Stimulated activated CD4-positive, alpha-beta T cell treated with anti-CD3 and anti-CD28 coated beads, Interleukin-15, amount 100 ng/mL, for 24 hours (primary cell): Measurements from ENCODE around the gene NMT1.
"Not testable (repeated sequence)": the region's sequence is repeated elsewhere in the genome, so short reads cannot be mapped to it uniquely, and the experiment has no call there.

Experiments
- DNase-seq: peaks from one replicate; pipeline ENCODE4 v3.0.0-alpha.2; 2020

NMT1 gene

DNA sequence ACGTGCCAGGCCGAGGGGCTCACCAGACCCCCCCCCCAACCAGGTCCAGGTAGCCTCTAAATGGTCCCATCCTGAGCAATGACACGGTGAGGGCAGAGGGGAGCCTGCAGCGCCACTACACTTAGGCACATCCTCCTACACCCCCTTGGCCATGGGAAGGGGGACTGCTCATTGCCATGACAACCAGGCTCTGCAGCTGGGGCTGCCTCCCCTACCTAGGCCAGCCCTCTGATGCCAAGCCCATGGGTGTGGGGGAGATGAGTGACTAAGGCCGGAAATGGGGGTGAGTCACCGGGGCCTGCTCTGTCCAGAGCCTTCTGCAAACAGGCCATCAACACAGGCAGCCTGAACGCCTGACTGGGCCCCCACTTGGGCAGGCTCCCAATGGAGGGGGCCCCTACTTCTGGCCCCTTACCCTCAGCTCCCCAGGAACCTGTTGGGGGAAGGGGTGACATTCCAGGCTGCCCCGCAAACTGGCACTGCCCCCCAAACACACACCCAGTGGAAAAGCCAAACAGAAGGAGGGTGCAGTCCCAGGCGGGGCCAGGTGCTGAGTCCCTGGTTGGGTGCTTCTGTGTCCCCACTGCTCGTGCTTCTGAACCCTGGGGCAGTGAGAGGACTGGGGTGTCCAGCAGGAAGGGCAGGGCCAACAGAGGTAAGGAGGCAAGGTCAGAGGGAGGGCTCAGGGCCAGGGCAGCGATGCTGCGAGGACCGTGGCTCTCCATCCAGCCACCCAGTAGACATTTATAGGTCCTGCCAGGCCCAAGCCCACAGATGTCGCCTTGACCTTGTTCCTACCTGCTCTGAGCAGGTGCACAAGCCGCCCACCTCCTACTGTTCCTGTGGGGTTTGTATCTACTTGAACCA lies 63.0 kb downstream of the NMT1 start:
- peak; percentile 35 for DNase-seq

DNA sequence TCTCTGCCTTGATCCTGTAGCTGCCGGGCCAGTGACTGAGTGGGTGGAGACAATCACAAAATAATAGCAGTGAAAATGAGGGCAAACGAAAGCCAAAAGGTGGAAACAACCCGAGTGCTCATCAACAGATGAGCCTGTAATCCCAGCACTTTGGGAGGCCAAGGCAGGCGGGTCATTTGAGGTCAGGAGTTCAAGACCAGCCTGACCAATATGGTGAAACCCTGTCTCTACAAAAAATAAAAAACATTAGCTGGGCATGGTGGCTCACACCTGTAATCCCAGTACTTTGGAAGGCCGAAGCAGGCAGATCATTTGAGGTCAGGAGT lies 63.6 kb downstream of the NMT1 start:
- DNase-seq, result not testable (repeated sequence)

DNA sequence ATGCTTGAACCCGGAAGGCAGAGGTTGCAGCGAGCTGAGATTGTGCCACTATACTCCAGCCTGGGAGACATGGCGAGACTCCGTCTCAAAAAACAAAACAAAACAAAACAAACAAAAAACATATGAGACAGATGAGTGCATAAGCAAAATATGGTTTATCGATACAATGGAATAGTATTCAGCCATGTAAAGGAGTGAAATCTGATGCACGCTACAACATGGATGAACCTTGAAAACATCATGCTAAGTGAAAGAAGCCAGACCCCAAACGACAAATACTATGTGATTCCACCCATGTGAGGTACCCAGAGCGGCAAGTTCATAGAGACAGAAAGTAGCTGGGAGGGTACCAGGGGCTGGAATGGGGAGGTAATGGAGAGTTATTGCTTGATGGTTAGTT lies 64.4 kb downstream of the NMT1 start:
- no peak for DNase-seq

DNA sequence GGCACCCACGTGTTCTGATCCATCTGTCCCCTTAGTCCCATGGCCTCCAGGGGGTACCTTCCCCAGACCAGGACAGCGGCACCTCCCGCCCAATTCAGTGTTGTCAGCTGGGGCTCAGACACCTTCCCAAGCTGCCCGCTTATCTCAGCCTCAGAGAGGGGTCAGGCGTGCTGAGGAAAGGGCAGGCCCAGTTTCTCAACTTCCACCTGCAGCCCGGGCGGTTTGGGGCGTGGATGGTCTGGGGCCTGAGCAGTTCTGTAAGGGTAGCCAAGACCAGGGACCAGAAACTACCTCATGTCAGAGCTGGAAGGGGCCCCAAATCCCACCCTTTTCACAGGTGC lies 66.1 kb downstream of the NMT1 start:
- no peak for DNase-seq

DNA sequence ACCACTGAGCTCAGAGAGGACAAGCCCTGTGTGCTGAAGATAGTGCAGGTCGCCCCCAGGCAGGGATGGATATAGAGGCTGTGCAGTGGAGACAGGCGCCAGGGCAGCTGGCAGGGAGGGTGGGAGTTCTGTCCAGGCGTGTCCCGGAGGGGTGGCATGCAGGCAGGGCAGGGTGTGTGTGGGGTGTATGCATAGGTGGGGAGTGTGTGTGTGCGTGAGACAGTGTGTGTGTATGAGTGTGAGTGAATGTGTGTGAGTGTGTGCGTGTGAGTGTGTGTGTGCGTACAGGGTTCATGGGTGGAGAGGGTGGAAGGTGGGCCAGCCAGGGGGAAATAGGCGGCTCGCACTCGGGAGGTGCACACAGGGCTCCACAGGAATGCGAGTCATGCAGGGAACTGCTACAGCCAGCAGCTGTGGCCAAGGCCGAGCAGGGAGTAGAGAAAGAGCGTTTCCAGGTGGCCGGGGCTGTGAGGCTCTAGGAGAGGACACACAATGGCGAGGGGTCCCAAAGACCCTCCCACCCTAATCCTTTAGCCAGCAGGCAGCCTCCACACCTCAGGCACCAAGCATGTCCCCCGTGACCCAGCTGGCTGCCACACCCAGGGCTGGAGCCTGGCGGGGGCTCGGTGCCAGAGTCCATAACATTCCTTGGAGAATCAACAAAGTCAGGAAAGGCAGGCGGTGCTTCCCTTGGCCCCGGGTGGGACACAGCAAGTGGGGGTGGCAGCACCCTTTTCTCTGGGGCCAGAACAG lies 66.6 kb downstream of the NMT1 start:
- DNase-seq, result no peak

DNA sequence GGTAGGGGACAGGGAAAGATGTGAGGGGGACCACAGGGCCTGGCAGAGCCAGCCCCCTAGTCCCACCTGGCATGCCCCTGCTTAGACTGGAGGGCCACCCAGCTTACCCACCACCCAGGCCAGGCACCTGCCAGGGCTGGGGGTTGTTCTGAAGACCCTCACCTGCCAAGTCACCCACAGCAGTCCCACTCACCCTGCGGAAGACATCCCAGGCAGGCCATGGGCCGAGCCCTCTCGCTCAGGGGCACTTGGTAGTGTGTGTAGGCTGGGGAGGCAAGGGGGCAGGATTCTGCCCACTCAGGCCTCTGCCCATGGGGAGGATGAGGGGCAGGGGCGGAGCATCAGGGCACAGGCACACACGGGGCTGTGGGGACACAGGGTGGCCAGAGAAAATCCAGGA lies 67.2 kb downstream of the NMT1 start:
- DNase-seq, result no peak

DNA sequence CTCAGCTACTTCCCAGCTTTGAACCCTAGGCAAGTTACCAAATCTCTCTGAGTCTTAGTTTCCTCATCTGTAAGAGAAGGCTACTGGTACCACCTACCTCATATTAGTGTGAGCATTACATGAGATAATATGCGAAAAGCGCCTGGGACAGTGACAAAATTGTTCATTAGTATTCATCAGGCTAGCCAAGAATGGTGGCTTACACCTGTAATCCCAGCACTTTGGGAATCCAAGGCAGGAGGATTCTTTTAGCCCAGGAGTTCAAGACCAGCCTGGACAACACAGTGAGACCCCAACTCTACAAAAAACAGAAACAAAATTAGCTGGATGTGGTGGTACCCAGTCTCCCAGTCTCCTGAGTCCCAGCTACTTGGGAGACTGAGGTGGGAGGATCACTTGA lies 67.9 kb downstream of the NMT1 start:
- DNase-seq, result no peak

DNA sequence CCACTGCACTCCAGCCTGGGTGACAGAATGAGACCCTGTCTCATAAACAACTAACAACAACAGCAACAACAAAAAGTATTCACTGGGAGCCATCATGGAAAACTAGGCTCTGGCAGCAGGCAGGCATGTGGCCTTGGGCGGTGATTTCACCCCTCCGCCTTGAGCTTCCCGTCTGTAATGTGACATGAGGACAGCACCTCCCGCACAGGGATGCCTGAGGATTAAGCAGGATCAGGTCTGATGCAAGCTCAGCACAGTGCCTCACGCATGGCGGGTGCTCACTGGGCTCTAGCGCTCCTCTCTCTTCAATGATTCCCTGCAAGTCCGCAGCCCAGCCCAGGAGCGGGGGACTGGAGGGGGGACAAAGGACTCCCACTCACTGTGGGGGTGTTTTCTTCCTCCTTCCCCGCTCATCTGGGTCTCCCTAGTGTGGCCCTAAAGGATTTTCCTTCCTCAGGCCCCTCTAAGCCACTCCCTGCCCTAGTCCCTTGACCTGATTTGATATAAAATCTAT lies 68.4 kb downstream of the NMT1 start:
- DNase-seq, result no peak

DNA sequence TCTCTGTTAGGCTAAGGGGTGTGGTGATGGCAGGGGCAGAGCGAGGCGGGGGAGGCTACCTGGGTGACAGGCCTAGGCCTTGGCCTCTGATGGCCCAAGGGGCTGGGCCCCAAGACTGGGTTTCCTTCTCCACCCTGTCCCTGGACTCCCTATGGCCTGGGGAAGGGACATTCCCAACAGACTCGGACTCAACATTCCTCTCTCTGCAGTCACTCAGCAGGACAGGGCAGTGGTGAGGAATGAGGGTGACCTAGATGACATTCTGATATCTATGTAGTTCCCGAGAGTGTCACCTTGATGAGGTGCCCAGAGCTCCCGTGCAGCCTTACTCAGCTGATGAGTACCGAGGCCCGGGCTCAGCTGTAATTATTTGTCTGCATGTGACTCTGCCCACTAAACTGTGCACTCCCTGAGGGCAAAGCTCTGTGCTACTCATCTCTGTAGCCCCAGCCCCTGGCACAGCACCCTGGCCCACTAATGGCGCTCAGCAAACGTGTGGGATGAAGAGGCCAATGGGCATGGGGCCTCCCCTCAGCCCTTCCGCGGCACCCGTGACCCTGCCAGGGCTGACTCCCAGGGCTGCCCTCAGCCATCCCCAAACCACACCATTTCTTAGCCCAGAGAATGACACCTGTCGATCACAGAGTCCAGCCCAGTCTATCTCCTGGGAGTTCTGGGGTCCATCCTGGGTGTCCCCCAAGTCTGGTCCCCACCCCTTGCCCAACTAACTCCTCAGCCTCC lies 69.0 kb downstream of the NMT1 start:
- no peak for DNase-seq

DNA sequence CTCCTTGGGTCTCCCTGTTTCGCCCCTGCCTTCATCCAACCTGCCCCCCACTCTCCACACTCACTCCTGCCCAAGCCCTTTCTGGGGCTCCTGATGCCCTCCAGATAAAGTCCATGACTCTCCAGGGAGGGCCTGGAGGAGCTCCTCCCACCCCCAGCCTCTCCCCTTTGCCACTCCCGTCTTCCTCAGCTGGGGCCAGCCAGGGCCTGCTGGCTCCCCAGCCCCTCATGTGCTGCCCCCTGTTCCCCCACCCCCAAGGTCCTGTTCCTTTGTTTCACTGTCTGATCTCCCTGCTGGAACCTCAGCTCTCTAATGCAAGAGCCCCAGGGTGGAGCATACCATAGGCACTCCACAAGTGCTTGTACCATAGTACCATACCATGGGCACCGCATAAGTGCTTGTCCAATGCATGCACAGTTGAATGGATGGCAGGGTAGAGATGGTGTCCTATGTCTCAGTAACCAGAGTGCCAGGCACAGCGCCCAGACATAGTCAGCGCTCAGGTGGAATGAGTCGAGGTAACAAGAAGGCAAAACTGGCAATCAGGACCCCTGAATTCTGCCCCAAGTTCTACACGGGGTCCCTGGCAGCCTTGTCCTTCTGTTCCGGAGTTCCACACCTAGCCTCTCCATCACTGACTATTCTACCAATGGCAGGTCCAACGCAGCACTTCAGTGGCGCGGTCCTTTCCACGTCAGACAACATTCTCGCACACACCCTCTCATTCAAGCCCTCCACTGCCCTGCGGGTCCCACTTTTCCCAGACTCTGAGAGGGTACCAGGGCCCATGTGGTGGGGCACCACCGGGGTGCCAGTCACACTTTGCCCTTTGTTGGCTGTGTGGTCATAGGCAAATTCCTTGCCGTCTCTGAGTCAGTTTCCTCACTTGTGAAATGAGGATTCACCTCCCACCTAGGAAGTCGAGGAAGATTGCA lies 69.8 kb downstream of the NMT1 start:
- no peak for DNase-seq

DNA sequence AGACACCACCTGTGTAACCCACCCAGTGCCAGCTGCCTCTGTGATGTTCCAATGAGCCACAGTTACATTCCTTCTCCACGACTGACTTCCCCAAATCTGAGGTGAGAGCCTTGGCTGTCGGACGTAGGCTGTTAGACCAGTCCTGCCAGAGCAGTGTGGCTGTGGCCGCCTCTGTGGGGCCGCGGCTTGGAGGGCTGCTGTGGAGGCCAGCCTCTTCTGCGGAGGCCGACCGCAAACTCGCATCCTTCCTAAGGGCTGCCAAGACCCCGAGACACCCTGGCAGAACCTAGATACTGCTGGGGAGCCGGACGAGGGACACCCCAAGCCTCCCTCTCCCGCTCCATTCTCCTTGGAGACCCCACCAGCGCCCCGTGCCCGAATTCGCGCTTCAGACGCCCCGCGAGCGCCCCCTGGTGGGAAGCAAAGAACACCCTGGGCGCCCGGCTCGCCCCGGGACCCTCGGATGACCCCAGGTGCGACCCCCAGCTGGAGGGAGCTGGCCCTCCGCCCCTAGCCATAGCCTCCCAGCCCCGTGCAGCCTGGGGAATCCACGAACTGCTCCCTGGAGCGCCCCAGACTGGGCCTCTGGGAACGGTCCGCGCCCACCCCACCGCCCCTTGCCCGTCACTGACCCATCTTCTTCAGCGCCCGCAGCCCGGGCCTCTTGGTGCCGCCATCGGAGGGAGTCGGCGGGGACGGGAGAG lies 70.7 kb downstream of the NMT1 start:
- DNase-seq, result peak; percentile 71

DNA sequence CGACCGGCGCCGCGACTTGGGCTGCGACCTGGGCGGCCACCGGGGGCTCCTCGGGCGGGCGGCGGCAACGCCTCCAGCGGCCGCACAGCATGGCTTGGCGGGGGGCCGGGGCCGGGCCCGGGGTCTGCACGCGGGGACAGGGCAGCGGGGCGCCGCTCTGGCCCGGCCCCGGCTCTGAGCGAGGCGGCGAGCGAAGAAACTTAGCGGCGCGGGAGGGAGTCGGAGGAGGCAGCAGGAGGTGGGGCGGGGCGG lies 71.1 kb downstream of the NMT1 start, which contains the start of gene PLCD3:
Gene PLCD3 (minus strand): TSS at position 196 of the 252 bp plus-strand sequence. CDS start 105 bp downstream, at position 91.
- no peak for DNase-seq

DNA sequence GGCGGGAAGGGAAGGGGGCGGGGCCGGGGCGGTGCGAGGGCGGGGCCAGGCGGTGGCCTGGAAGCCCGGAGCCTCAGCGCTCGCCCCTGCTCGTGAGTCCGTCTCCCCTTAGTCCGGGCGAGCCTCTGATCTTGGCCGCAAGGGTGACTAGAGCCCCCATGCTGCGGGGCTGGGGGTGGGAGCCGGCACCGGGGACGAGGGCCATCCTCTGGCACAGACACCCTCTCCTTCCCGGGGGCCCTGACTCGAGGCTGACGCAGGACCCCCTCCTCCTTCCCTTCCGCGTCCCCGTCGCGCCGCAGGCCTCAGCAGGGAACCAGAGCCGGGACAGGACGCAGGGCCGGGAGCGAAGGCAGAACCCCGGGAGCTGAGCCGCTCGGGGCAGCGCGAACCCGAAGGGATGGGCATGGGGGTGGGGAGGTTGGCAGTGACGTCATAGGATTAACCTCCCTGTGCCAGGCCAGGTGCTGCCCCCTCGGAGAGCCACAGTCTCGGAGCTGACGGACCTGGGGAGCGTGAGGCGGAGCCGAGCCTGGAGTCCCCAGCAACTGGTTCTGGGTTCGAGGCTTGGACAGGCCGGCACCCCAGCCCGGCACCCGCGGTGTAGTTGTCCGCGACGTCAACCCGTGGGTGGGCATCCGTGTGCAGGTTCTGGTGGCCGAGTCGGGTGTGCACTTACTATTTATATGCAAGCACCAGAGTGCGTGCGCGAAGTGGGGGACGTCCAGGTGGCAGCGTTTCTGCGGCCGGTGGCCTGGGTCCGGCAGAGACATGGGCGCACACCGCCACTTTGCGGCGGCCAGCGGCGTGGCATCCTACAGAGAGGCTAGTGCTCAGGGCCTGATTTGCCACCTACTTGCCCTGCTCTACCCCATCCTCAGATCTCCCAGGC lies 71.7 kb downstream of the NMT1 start:
- DNase-seq, result peak; percentile 77

DNA sequence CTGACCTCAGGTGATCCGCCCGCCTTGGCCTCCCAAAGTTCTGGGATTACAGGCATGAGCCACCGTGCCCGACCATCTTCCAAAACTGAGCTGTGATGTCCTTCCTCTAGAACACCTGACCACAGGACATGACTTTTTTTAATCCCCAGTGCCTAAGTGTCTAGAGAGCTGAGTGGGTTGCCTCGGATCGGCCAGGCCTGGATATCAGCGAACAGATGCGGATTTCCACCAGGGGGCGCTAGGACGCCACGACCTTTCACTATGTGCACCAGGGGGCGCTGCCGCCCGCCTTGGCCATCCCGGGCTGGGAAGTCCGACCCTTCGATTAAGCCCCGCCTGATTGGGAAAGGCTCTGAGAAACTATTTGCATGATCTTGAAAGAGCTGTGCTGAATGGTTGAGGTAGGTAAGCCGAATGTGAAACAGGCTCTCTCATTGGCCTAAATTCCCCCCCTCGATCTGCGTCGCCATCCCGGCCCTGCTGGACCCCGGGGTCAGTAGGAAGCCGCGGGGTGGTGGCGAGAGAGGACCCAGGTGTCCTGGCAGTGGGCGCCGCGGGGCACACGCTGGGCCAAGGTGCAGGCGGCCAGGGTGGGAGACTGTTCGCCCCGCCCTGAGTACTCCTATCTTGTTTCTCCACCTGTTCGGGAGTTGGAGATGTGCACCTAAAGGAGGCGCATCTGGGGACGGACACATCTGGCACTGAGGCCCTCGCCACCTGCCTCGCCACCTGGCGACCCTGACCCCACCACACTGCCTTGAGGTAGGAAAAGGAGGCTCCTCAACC lies 74.3 kb downstream of the NMT1 start, which contains the start of gene ACBD4:
Gene ACBD4 (plus strand): TSS at position 496 of the 786 bp plus-strand sequence. CDS start 458 bp downstream, outside the sequence.
- peak; percentile 97 for DNase-seq

DNA sequence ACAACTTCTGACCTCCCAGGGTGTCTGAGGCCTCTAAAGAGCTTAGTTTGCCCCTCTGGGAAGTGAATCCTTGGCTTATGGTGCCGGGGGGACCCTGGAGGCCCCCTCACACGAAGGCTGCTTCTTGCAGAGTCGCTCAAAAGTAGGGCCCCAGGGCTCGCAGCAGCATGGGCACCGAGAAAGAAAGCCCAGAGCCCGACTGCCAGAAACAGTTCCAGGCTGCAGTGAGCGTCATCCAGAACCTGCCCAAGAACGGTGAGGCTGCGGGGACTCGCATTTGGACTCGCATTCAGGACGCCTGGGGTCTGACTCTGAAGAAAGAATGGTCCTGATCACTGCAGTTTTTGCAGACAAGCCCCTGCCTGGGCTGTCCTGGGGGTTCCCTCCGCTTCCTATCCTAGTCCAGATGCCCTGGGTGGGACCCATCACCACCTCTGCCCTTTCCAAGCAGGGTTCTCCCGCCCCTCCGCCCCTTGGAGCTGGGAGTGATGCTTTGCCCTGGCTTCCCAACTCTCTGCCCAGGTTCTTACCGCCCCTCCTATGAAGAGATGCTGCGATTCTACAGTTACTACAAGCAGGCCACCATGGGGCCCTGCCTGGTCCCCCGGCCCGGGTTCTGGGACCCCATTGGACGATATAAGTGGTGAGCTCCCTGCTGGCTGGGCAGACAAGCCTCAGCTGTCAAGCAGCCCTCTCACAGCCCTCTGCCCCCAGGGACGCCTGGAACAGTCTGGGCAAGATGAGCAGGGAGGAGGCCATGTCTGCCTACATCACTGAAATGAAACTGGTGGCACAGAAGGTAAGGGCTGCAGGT lies 75.1 kb downstream of the NMT1 start:
- no peak for DNase-seq

DNA sequence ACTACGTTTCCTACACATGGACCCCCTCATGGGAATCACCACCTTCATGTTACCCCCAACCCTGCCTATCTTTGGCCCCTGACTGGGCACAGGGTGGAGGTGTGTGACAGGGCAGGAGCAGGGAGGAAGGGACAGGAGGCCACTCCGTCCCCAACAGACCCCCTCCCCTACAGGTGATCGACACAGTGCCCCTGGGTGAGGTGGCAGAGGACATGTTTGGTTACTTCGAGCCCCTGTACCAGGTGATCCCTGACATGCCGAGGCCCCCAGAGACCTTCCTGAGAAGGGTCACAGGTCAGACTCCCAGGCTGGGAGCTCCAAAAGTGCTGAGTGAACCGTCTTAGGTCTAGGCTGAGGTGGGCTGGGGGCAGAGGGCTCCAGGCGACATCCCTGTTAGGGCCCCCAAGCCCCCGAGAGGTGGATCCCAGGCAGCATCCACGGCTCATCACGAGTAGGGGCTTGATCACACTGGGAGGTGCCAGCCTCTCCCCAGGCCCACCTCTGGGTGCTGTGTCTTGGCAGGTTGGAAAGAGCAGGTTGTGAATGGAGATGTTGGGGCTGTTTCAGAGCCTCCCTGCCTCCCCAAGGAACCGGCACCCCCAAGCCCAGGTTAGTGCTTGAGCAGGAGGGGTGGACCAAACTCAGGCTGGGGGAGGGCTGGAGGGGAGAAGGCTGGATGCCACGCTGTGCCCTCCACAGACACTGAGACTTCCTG lies 75.9 kb downstream of the NMT1 start:
- DNase-seq, result no peak

DNA sequence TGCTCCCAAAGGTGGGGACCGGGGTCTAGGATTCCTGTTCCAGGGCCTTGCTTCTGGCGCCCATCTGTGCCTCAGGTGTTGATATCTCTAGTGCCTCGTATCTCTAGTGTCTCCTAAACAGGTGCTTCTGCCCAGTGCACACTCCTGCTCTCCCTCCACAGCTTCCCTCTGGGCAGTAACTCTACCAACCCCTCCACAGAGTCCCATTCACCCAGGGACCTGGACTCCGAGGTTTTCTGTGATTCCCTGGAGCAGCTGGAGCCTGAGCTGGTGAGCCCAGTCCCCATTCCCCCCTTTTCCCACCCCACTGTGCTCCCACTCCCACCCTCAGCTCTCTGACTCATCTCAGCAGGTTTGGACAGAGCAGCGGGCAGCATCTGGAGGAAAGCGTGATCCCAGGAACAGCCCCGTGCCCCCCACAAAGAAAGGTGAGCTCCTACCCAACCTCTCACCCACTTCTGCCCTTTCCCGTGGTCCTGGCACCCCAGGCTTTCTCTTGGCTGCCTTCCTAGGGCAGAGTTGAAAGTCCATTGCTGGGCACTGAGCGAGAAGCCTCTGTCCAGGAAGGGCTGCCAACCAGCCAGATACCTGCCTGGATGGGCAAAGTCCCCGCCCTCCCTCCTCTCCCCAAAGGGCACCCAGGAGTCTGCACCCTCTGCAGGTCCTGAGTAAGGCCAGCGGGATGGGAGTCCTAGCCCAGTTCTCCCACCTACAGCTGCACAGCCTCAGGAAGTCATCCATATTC lies 76.6 kb downstream of the NMT1 start:
- no peak for DNase-seq
